AG09319 (cell line): ENCODE measurements around the gene DCUN1D1.

ENCODE experiments used
- DNase-seq: peaks from one replicate; pipeline ENCODE4 v3.0.0-alpha.2; 2010; ENCODE audit warnings: low read depth; ENCODE audit errors: extremely low read depth
- CTCF ChIP-seq: IDR thresholded peaks from 2 replicates; pipeline ENCODE4 v1.5.1; 2011; ENCODE audit warnings: low read depth, mild to moderate bottlenecking, inconsistent platforms, low read length, moderate library complexity

The DCUN1D1 gene

GRCh38 chr3:182971637-182972036, 8.7 kb downstream of the DCUN1D1 start:
- no peak for DNase-seq
- no peak for TF ChIP-seq CTCF

GRCh38 chr3:182970811-182971418, 9.4 kb downstream of the DCUN1D1 start:
- no peak for DNase-seq
- TF ChIP-seq CTCF = no peak

GRCh38 chr3:182969853-182970252, 10.5 kb downstream of the DCUN1D1 start:
- no peak for DNase-seq
- no peak for TF ChIP-seq CTCF

- no peak for TF ChIP-seq CTCF
- no peak for DNase-seq
Measured at GRCh38 chr3:182969277-182969676, 11.1 kb downstream of the DCUN1D1 start.

- no peak for DNase-seq
- TF ChIP-seq CTCF = no peak
Measured at GRCh38 chr3:182967218-182968204, 12.8 kb downstream of the DCUN1D1 start.

GRCh38 chr3:182965861-182966366, 14.4 kb downstream of the DCUN1D1 start:
- DNase-seq = no peak
- no peak for TF ChIP-seq CTCF

GRCh38 chr3:182964179-182964578, 16.2 kb downstream of the DCUN1D1 start:
- no peak for TF ChIP-seq CTCF
- DNase-seq = no peak
